Measurements from ENCODE around the gene CDKAL1.

CDKAL1 gene

DNA sequence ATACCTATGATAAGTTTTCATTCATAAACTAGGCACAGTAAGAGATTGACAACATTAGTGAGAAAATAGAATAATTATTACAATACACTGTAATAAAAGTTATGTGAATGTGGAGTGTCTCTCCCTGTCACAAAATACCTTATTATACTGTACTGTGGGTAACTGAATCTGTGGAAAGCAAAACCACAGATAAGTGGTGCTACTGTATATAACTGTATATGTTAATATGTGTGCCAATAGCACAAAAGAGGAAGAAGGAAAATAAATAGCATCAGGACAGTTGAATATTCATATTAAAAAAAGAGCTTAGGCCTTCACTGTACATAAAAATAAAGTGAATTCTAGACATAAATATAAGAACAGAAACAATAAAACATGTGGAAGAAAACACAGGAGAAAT is 243.5 kb downstream of the CDKAL1 start:
- Histone ChIP-seq H3K4me1 (ENCODE audit: insufficient read depth, low read length) (peaks cover 3% of the 10 kb centered on the region), H2AFZ (ENCODE audit: low read depth, low read length) (no peak overlapping the region), H3K9me3 (ENCODE audit: low read length) (no peaks in the 10 kb centered on the region), H3K36me3 (ENCODE audit: insufficient read depth, low read length) (no peaks in the 10 kb centered on the region), H3K27me3 (ENCODE audit: insufficient read depth, low read length) (no peaks in the 10 kb centered on the region), H3K4me3 (ENCODE audit: low read length) (no peak overlapping the region)

DNA sequence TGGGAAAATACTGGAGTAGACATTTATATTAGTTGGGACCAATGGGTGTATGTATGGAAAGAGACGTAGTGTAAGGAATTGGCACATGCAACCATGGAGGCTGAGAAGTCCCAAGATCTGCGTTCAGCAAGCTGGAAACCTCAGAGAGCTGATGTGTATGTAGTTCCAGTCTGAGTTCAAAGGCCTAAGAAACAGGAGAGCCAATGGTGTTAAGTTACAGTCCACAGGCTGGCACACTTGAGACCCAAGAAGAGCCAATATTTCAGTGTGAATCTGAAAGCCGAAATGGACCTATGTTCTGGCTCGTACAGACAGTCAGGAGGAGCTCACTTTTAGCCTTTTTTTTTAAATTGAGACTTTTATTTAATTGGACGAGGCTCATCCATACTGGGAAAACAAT is 244.2 kb downstream of the CDKAL1 start:
- no peak overlapping the region for H3K4me3 ChIP-seq (ENCODE audit: low read length)
- H3K9me3 ChIP-seq (ENCODE audit: low read length) = no peaks in the 10 kb centered on the region
- no peaks in the 10 kb centered on the region for H3K36me3 ChIP-seq (ENCODE audit: insufficient read depth, low read length)
- peaks cover 3% of the 10 kb centered on the region for H3K4me1 ChIP-seq (ENCODE audit: insufficient read depth, low read length)
- H2AFZ ChIP-seq (ENCODE audit: low read depth, low read length) = no peak overlapping the region
- no peaks in the 10 kb centered on the region for H3K27me3 ChIP-seq (ENCODE audit: insufficient read depth, low read length)

DNA sequence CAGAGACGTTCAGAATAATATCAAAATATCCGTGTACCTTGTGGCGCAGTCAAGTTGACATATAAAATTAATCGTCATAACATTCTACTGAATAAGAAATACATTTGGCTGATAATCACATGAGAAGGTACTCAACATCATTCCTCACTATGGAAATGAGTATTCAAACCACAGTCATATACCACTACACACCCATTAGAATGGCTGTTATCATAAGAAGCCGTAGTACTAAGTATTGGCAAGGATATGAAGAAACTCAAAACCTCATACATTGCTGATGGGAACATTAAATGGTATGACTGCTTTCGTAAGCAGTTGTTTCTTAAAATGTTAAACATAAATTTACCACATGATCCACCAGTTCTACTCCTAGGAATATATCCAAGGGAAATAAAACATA is 244.7 kb downstream of the CDKAL1 start:
- Histone ChIP-seq H3K9me3 (ENCODE audit: low read length) (no peaks in the 10 kb centered on the region), H3K27me3 (ENCODE audit: insufficient read depth, low read length) (no peaks in the 10 kb centered on the region), H3K4me1 (ENCODE audit: insufficient read depth, low read length) (peaks cover 3% of the 10 kb centered on the region), H3K36me3 (ENCODE audit: insufficient read depth, low read length) (no peaks in the 10 kb centered on the region), H2AFZ (ENCODE audit: low read depth, low read length) (no peak overlapping the region), H3K4me3 (ENCODE audit: low read length) (no peak overlapping the region)

DNA sequence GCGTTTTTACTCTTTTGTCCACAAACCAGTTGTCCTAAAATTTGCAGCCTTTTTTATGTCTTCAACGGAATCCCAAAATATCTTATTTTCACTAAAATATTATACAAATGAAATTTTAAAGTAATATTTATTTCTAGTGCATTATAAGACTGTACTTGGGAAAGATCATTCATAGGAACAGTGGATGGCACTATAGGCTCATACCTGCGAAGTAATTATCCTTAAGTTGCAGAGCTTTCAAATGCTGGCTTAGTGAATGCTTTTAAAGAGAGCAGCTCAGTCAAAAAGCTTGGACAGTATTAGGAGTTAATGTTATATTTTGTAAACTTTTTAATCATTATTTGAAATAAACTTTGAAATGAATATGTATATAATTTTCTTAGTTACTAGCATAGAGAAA is 254.9 kb downstream of the CDKAL1 start:
- Histone ChIP-seq H3K36me3 (ENCODE audit: insufficient read depth, low read length) (no peaks in the 10 kb centered on the region), H3K4me1 (ENCODE audit: insufficient read depth, low read length) (no peaks in the 10 kb centered on the region), H3K4me3 (ENCODE audit: low read length) (no peak overlapping the region), H3K27me3 (ENCODE audit: insufficient read depth, low read length) (no peaks in the 10 kb centered on the region), H3K9me3 (ENCODE audit: low read length) (no peaks in the 10 kb centered on the region), H2AFZ (ENCODE audit: low read depth, low read length) (no peak overlapping the region)

DNA sequence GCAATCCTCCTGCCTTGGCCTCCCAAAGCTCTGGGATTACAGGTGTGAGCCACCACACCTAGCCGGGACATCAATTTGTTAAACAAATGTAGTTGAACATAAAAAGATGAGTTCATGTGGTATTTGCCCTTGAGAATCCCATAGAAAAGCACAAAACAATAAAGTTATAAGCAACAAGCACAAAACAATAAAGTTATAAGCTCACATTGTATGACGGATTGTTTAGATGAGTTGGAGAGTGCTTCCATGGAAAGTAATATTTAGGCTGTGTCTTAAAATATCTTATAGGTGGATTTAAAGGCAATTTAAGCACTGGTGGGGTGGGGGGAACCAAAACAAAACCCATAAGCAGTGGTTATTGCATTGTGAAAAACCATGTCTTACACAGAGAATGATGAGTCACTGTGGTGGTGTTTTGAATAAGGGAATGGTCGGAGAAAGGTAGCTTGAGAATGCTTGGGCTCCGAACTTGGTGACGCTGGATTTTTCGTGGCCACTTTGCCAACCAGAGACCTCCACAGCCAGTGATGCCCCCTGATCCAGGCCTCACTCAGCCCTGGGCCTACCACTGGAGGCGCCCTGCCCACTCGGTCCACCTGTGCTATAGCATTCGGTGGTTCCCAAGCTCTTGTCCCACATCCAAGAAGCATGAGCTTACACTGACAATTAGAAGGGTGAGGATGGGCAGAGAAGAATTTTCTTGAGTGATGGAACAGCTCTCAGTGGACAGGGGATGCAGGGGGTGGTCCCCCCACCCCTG is 256.0 kb downstream of the CDKAL1 start:
- no peaks in the 10 kb centered on the region for H3K36me3 ChIP-seq (ENCODE audit: insufficient read depth, low read length)

DNA sequence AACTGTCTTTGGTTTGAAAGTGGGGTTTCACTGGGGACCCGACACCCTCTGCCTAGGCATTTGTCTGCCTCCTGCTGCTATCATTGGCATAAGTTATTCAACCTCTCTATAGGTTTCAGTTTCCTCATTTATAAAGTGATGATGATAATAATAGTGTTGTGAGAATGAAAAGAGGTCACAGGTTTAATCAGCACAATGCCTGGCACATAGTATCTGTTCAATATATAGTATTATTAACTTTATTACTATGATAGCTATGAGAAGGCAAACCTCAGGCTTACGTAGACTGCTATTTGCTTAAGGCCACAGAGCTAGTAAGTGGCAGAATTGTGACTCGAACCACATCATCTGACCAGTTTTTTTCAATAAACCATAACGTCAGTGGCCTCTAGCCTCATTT is 256.8 kb downstream of the CDKAL1 start:
- Histone ChIP-seq H3K36me3 (ENCODE audit: insufficient read depth, low read length) (no peaks in the 10 kb centered on the region), H2AFZ (ENCODE audit: low read depth, low read length) (no peak overlapping the region), H3K4me1 (ENCODE audit: insufficient read depth, low read length) (no peaks in the 10 kb centered on the region), H3K9me3 (ENCODE audit: low read length) (no peaks in the 10 kb centered on the region), H3K27me3 (ENCODE audit: insufficient read depth, low read length) (no peaks in the 10 kb centered on the region), H3K4me3 (ENCODE audit: low read length) (no peak overlapping the region)

More for the DNA sequence above, 256.0 kb downstream of the CDKAL1 start:
- Histone ChIP-seq H2AFZ (ENCODE audit: low read depth, low read length) (no peak overlapping the region), H3K27me3 (ENCODE audit: insufficient read depth, low read length) (no peaks in the 10 kb centered on the region), H3K4me1 (ENCODE audit: insufficient read depth, low read length) (no peaks in the 10 kb centered on the region), H3K4me3 (ENCODE audit: low read length) (no peak overlapping the region), H3K9me3 (ENCODE audit: low read length) (no peaks in the 10 kb centered on the region)

DNA sequence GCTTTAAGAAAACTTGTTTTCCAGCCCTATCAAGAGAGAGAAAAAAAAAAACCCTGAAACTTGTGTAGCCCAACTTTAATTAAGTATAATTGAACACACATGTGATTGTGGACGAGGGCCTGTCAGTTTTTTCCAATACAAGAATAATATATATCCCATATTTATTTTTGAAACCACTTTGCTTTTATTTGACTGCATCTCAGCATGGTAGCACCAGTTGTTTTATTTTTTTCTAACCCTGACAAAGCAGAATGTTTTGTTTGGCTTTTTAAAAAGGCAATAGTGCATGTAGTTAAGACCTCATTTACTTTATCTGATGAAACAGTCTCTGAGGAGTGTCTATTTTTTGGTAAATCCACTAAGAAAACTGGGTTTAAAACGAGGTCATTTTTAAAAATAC is 257.7 kb downstream of the CDKAL1 start:
- H2AFZ ChIP-seq (ENCODE audit: low read depth, low read length) = no peak overlapping the region
- H3K9me3 ChIP-seq (ENCODE audit: low read length) = no peaks in the 10 kb centered on the region
- H3K4me1 ChIP-seq (ENCODE audit: insufficient read depth, low read length) = no peaks in the 10 kb centered on the region
- no peaks in the 10 kb centered on the region for H3K36me3 ChIP-seq (ENCODE audit: insufficient read depth, low read length)
- no peak overlapping the region for H3K4me3 ChIP-seq (ENCODE audit: low read length)
- no peaks in the 10 kb centered on the region for H3K27me3 ChIP-seq (ENCODE audit: insufficient read depth, low read length)

DNA sequence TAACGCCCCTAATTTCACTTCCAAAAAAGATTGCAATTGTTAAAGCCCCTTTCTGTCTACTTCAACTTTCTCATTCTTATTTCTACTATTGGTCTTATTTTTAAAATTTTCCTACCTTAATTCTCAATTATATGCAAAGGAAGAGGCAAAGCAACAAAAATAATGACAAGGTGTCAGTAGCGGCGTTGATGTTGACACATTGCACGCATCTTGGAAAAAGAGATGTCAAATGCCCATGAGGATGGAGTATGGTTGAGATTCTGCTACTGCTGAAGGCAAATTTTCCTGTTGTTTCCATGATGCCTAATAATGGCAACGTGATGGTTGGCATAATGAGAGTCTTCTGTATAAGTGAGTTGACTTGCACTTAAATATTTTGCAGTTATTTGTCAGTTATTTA is 258.9 kb downstream of the CDKAL1 start:
- Histone ChIP-seq H3K4me1 (ENCODE audit: insufficient read depth, low read length) (no peaks in the 10 kb centered on the region), H3K36me3 (ENCODE audit: insufficient read depth, low read length) (no peaks in the 10 kb centered on the region), H3K4me3 (ENCODE audit: low read length) (no peak overlapping the region)

DNA sequence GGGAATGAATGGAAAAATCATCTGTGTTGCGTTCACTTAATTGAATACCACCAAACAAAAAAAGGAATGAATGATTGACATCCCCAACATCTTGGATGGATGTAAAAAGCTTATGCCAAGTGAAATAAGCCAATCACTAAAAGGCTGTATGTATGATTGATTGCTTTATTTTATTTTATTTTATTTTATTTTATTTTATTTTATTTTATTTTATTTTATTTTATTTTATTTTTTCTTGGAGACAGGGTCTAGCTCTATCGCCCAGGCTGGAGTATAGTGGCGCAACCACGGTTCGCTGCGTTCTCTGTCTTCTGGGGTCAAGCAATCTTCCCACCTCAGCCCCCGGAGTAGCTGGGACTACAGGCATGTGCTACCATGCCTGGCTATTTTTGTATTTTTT is 263.3 kb downstream of the CDKAL1 start:
- H3K4me1 ChIP-seq (ENCODE audit: insufficient read depth, low read length) = no peaks in the 10 kb centered on the region
- H2AFZ ChIP-seq (ENCODE audit: low read depth, low read length) = no peak overlapping the region
- H3K9me3 ChIP-seq (ENCODE audit: low read length) = no peaks in the 10 kb centered on the region
- no peak overlapping the region for H3K4me3 ChIP-seq (ENCODE audit: low read length)
- H3K36me3 ChIP-seq (ENCODE audit: insufficient read depth, low read length) = no peaks in the 10 kb centered on the region
- no peaks in the 10 kb centered on the region for H3K27me3 ChIP-seq (ENCODE audit: insufficient read depth, low read length)

More for the DNA sequence above, 258.9 kb downstream of the CDKAL1 start:
- Histone ChIP-seq H3K9me3 (ENCODE audit: low read length) (no peaks in the 10 kb centered on the region), H3K27me3 (ENCODE audit: insufficient read depth, low read length) (no peaks in the 10 kb centered on the region), H2AFZ (ENCODE audit: low read depth, low read length) (no peak overlapping the region)

DNA sequence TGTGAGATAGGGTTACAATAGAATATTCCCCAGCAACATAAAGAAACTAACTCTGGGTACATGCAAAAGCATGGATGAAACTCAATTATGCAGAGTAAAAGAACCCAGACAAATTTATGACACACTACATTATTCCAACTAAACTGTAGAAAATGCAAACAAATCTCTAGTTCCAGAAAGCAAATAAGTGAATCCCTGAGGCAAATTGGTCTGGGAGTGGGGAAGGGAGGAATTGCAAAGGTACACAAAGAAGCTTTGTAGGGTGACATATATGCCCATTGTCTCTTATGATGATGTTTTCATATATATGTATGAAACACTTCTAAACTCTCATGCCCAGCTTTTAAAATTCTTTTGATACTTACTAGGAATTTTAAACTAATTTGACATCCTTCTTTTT is 266.0 kb downstream of the CDKAL1 start:
- no peak overlapping the region for H2AFZ ChIP-seq (ENCODE audit: low read depth, low read length)
- H3K36me3 ChIP-seq (ENCODE audit: insufficient read depth, low read length) = no peaks in the 10 kb centered on the region
- no peaks in the 10 kb centered on the region for H3K9me3 ChIP-seq (ENCODE audit: low read length)
- H3K4me3 ChIP-seq (ENCODE audit: low read length) = no peak overlapping the region
- H3K4me1 ChIP-seq (ENCODE audit: insufficient read depth, low read length) = no peaks in the 10 kb centered on the region
- no peaks in the 10 kb centered on the region for H3K27me3 ChIP-seq (ENCODE audit: insufficient read depth, low read length)

DNA sequence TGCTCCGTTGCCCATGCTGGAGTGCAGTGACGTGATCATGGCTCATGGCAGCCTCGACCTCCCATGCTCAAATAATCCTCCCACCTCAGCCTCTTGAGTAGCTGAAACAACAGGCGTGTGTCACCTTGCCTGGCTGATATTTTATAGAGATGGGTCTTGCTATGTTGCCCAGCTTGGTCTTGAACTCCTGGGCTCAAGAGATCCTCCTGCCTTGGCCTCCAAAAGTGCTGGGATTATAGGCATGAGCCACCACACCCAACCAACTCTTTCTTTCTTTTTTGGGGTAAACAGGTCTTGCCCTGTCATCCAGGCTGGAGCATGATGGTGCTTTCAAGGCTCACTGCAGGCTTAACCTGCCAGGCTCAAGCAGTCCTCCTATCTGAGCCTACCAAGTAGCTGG is 266.4 kb downstream of the CDKAL1 start:
- H3K36me3 ChIP-seq (ENCODE audit: insufficient read depth, low read length) = no peaks in the 10 kb centered on the region
- no peak overlapping the region for H2AFZ ChIP-seq (ENCODE audit: low read depth, low read length)
- no peaks in the 10 kb centered on the region for H3K4me1 ChIP-seq (ENCODE audit: insufficient read depth, low read length)
- H3K27me3 ChIP-seq (ENCODE audit: insufficient read depth, low read length) = no peaks in the 10 kb centered on the region
- no peak overlapping the region for H3K4me3 ChIP-seq (ENCODE audit: low read length)
- H3K9me3 ChIP-seq (ENCODE audit: low read length) = no peaks in the 10 kb centered on the region

DNA sequence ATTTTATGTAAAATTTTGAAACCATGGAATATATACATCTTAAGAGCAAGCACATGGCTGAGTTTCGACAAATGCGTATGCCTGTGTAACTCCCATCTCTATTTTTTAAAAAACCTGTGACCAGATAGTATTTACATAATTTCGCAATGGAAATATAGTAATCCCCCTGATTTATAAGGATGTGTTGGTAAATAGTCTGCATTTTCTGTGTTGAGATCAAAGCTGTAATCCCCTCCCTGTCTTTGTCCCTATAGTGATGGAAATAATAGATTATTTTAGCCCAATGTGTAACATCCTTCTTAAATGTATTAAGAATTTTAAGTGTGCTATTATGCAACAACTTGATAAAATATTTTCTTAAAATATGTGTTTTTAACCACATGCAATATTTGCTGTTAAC is 267.3 kb downstream of the CDKAL1 start:
- no peaks in the 10 kb centered on the region for H3K27me3 ChIP-seq (ENCODE audit: insufficient read depth, low read length)
- no peak overlapping the region for H3K4me3 ChIP-seq (ENCODE audit: low read length)
- peaks cover 4% of the 10 kb centered on the region for H3K9me3 ChIP-seq (ENCODE audit: low read length)
- H3K36me3 ChIP-seq (ENCODE audit: insufficient read depth, low read length) = no peaks in the 10 kb centered on the region
- no peak overlapping the region for H2AFZ ChIP-seq (ENCODE audit: low read depth, low read length)
- no peaks in the 10 kb centered on the region for H3K4me1 ChIP-seq (ENCODE audit: insufficient read depth, low read length)

DNA sequence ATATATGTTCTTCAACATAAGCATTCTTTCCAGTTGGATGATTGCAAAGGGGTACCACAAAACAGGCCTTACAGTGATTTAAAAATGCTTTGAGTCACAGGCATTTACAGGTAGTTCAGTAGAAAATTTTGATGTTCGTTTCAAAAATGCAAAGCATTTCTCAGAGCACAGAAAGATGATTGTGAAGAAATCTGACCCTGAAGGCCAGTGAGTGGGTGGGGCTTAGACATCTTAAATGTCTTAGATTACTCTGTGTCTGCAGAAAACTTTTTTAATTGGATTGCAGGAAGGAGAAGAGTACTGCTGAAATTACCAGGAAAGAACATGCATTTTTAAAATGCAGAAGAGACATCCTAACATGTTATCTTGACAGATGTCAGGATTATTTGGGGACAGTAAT is 268.3 kb downstream of the CDKAL1 start:
- no peaks in the 10 kb centered on the region for H3K4me1 ChIP-seq (ENCODE audit: insufficient read depth, low read length)
- H3K36me3 ChIP-seq (ENCODE audit: insufficient read depth, low read length) = no peaks in the 10 kb centered on the region
- H3K27me3 ChIP-seq (ENCODE audit: insufficient read depth, low read length) = no peaks in the 10 kb centered on the region
- H3K9me3 ChIP-seq (ENCODE audit: low read length) = peaks cover 6% of the 10 kb centered on the region
- no peak overlapping the region for H3K4me3 ChIP-seq (ENCODE audit: low read length)
- H2AFZ ChIP-seq (ENCODE audit: low read depth, low read length) = no peak overlapping the region

DNA sequence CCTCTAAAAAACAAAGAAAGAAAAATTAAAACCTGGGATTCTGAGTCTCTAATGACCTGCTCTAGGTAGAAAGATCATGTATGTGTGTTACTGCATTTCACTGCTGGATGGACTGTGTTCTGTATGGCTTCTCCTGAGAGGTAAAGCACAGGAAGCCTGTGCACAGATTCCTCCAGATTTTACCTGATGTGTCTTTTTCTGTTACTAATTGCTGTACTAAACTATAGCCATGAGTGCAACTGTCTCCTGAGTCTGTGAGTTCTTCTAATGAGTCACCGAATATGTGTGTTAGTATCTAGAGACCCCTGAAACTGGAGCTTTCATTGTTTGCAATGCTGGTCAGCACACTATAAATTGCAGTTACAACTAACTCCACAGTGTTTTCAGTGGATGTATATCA is 270.8 kb downstream of the CDKAL1 start:
- Histone ChIP-seq H3K4me3 (ENCODE audit: low read length) (no peak overlapping the region), H3K27me3 (ENCODE audit: insufficient read depth, low read length) (no peaks in the 10 kb centered on the region), H3K4me1 (ENCODE audit: insufficient read depth, low read length) (peaks cover under 1% of the 10 kb centered on the region), H3K9me3 (ENCODE audit: low read length) (peaks cover 6% of the 10 kb centered on the region), H3K36me3 (ENCODE audit: insufficient read depth, low read length) (no peaks in the 10 kb centered on the region), H2AFZ (ENCODE audit: low read depth, low read length) (no peak overlapping the region)

Measured in neuron (in vitro differentiated cells).